HG03342 (cell line): ENCODE data around the gene GPR153.
"Not testable (repeated sequence)": the region's sequence is repeated elsewhere in the genome, so short reads cannot be mapped to it uniquely, and the experiment has no call there.

Experiments
- ATAC-seq: cut with Tn5 transposase; IDR thresholded peaks from one replicate; pipeline ENCODE4 v1.9.1; 2021; ENCODE audit warnings: mild to moderate bottlenecking, moderate library complexity; ENCODE audit not compliant: unreplicated experiment

GPR153 gene

GRCh38 chr1:6235296-6235677 lies 25.6 kb downstream of the GPR153 start:
- peak; percentile 32 for ATAC-seq

DNA sequence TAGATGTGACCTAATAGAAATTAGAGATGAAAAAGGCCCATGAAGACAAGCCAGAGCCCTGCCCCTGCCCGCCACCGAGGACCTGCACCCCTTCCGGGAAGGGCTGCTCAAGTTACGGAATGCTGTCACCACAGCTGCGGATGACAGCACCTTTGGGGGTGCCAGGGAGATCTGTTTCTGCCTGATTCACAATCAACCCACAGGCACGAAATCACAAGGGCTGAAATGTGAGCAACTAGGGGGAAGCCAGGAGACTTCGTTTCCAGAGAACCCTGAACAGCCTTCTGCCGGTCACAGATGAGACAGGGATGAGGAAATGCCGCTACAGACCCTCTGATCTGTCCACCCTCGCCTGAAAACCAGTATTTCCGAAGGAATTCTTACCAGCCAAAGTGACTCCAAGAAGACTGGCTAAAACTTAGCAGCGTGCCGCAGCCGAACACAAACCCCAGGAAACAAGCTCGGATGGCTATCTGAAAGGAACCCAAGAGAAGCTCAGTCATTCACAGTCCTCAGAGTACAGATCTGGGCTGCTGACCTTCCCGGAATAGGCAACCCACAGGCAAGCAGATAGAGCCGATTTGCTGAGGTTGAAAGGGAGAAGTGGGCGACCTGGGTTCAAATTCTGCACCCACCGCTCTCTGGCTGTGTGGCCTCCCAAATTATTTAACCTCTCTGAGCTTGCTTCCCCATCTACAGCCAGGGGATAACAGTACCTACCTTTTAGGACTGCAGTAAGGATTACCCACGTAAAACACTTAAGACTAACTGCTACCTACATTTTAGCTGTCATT lies 26.2 kb downstream of the GPR153 start:
- ATAC-seq = no peak

- ATAC-seq = no peak
These were observed 27.5 kb downstream of the GPR153 start for GRCh38 chr1:6233376-6233775.

GRCh38 chr1:6225651-6226050 lies 35.2 kb downstream of the GPR153 start:
- ATAC-seq = no peak

GRCh38 chr1:6224718-6225117 lies 36.2 kb downstream of the GPR153 start:
- ATAC-seq = no peak

GRCh38 chr1:6223617-6224016 lies 37.3 kb downstream of the GPR153 start:
- ATAC-seq = no peak

DNA sequence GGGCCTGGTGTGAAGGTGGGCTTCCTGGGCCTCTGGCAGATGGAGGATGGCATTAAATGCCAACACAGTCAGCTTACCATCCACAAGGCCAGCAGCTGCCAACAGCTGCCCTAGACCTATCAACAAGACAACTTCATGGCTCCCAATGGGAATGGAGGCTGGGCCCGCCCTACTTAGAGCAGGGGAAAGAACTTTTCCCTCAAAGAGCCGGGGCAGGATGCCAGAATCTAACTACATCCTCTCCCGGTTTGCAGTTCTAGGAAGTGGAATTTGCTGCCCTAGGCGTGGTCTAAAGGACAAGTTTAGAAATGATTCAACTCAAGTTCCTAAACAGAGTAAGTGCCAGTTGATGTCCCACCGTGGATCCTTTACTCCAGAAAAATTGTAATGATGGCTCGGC lies 38.3 kb downstream of the GPR153 start:
- no peak for ATAC-seq

DNA sequence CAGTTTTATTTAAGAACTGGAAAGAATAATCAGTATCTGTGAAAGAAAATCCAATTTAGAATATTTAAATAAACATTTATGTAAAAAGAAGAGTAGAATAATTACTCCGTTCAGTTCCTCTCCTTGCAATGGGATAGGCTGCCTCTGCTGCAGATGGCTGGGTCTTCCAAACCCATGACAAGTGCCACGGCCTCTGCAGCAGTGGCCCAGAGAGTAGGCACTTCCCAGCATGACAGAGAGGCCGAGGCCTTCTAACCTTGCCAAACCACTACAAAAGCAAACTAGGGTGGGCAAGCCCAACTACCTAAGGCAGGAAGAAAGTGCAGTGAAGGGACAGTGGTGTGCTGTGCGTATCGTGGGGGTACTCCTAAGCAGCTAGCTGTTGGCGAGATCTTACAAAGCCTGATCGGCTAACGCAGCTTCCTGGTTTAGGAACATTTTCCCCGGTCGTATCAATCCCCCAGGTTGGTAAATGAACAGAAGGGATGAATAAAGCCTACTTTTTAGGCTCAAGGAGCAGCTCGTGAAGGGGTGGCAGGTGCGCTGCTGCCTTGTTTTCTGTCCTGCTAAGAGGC lies 39.6 kb downstream of the GPR153 start:
- no peak for ATAC-seq

- ATAC-seq = no peak
These were observed 40.7 kb downstream of the GPR153 start for GRCh38 chr1:6220236-6220635.

DNA sequence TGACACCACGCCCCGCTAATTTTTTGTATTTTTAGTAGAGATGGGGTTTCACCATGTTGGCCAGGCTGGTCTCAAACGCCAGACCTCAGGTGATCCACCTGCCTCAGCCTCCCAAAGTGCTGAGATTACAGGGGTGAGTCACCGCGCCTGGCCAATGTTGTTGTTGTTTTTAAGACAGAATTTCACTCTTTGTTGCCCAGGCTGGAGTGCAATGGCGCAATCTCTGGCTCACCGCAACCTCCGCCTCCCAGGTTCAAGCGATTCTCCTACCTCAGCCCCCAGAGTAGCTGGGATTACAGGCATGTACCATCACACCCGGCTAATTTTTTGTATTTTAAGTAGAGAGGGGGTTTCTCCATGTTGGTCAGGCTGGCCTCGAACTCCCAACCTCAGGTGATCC lies 41.3 kb downstream of the GPR153 start:
- not testable (repeated sequence) for ATAC-seq

DNA sequence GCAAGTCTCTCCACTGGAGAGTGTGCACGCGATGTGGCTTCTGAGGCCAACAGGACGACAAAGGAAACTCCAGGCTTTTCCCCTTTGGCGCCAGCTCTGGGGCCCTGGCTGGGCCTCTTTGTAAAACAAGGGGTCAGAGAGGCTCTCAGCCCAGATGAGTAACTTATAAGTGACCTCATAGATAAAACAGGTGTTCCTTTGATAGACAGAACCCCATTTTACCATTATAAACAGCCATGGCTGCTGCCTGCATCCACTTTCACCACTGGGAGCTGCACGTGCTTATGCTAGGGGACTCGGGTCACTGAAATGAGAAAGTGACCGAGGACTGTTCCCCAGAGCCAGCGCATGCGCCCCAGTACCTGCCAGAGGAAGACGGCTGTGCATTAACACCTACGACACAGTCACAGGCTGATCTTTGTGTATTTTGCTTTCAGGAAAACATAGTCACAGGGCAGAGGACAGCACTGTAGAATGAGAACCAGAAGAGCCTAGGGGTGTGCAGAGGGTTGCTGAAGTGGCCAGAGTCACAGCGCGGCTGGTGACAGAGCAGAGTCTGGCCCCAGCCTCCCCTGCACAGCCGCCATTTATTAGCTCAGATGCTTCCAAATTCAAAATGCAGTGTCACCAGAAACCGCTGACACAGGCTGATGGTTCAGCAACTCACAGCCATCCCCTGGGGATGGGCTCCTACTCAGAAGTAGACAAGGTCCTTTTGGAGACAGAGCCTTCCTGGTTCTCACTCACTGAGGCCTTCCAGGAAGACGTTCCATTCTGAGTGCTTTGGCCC lies 42.3 kb downstream of the GPR153 start:
- ATAC-seq = no peak

DNA sequence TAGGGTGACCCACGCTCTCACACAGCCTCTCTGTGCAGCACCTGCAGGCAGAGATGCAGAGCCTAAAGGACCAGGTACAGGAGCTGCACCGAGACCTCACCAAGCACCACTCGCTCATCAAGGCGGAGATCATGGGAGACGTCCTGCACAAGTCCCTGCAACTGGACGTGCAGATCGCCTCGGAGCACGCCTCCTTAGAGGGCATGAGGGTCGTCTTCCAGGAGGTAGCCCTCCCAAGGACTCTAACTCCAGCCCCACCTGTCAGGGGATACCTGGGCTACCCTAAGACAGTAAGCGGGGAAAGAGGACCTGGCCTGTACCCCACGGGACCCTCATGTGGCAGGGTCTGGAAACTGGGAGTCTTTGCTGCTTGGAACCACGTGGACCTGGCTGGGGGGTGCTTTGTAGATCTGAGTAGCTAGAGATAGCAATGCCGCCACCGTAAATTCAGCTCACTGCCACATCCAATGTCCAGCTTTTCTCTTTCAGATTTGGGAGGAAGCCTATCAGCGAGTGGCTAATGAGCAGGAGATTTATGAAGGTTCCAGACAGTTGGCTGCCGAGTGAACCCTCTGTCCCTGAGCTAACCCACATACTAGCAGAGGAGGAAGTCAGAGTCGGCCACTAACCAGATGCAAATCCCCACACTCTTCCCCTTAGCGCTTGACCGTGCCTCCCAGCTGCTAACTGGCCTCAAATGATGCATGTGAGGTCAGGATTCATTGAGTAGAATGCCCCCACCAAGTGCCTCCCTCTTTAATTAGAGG lies 48.5 kb downstream of the GPR153 start:
- no peak for ATAC-seq

DNA sequence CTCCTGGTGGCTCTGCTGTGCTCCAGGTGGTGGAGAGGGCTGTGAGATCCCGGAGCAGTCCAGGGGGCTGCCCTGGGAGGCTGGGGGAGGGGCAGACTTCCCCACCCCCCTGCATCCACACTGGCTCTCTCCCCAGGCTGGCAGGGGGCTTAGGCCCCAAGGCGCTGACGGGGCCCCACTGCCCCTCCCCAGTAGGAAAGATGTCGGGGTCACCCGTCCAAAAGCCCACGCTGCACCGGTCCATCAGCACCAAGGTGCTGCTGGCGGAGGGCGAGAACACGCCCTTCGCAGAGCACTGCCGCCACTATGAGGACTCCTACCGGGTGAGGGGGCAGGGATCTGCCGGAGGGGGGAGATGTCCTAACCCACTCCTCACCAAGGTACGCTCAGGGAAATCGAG lies 49.2 kb downstream of the GPR153 start:
- no peak for ATAC-seq

- no peak for ATAC-seq
These were observed 50.1 kb downstream of the GPR153 start for GRCh38 chr1:6210591-6211355.

DNA sequence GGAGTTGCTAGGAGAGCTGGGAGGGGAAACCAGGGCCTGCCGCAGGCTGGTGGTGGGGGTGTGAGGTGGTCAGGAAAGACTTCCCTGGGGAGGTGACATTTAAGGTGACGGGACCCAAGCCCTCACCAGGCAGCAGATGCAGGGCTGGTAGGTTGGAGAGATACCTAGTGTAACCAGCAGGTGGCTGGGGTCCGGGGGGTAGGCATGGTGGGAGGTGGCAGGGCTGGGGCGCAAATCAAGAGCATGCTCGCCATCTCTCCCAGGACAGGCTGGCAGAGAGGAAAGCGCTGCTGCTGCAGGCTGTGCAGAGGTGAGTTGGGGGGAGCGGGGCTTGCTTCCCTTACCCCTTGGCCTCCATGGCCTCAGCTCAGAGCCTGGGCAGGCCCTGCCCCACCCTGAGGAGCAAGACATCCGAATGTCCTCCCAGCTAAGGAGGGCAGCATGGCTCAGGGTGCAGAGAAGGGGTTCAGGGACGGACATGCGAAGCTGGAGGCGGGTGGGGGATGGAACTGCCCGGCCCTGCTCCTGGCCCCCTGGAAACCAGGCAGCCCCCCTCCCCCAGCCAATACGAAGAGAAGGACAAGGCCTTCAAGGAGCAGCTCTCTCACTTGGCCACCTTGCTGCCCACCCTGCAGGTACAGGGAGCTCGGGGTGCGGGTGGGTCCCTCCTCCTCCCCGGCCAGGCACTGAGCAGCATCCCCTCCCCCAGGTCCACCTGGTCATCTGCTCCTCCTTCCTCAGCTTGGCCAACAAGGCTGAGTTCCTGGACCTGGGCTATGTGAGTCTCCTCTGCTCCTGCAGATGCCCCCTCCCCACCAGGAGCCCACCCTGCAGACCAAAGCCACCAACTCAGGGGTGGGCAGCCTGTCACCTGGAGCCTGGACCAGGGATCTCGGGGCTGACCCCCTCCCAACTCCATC lies 51.0 kb downstream of the GPR153 start:
- ATAC-seq = no peak

- ATAC-seq = no peak
These were observed 51.9 kb downstream of the GPR153 start for GRCh38 chr1:6208723-6209660.

DNA sequence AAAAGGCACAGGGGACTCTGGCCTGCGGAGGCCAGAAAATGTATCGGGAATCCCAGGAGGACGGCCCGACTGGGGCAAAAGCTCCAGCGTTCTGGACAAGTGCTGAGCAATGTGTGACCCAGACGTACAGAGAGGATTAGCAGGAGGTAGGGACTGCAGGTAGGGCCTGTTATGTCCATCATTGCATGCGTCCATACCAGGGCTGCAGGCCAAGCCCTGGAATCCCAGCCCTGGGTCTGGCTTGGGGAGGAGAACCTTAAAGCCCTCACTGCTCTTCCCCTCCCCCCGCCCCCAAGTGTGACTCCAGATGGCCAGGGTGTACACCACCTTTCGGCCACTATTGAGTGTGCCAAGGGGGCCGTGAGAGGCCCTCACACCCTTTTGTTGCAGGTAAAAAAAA lies 53.0 kb downstream of the GPR153 start:
- ATAC-seq = no peak
